Fibroblast of the aortic adventitia (primary cell): ENCODE measurements around the gene TMEM107. TPM values are rescaled to one million over a fixed set of nuclear protein-coding genes. Genes with fewer than 3 reads are reported as not detected.

Experiments
- DNase-seq: peaks from one replicate; pipeline ENCODE4 v3.0.0-alpha.2; 2010; ENCODE audit warnings: low read depth
- H3K4me3 ChIP-seq: 2 replicates; pipeline ENCODE4 v1.5.1; 2011; ENCODE audit warnings: low read depth, mild to moderate bottlenecking, control low read depth, low read length, moderate library complexity
- CTCF ChIP-seq: IDR thresholded peaks from 2 replicates; pipeline ENCODE4 v1.5.1; 2011; ENCODE audit warnings: mild to moderate bottlenecking, low read length, control low read depth, inconsistent platforms; ENCODE audit not compliant: insufficient read depth
- total RNA-seq: library from RNA; depleted of rRNA; stranded (reverse); fragments of >200 nt; gene quantifications from 2 replicates; pipeline ENCODE4 v1.2.3, GENCODE V29; 2012; ENCODE audit warnings: low replicate concordance

Gene TMEM107
- total RNA-seq, 1 donor = 32.7 TPM

- no peak for TF ChIP-seq CTCF
- DNase-seq = no peak
- peak overlapping the region; percentile 76 for H3K4me3 ChIP-seq
Measured at GRCh38 chr17:8188263-8188839, 12.2 kb upstream of the TMEM107 start.

GRCh38 chr17:8187517-8188262, 11.5 kb upstream of the TMEM107 start:
- H3K4me3 ChIP-seq = peak overlapping the region; percentile 76
- no peak for TF ChIP-seq CTCF
- peak; percentile 100 for DNase-seq

- peak; percentile 53 for TF ChIP-seq CTCF
- peak; percentile 96 for DNase-seq
- H3K4me3 ChIP-seq = peak overlapping the region; percentile 94
Measured at GRCh38 chr17:8186787-8187516, 10.8 kb upstream of the TMEM107 start.

GRCh38 chr17:8186446-8186786, 10.2 kb upstream of the TMEM107 start:
- peak overlapping the region; percentile 94 for H3K4me3 ChIP-seq
- TF ChIP-seq CTCF = no peak
- DNase-seq = no peak

- peak overlapping the region; percentile 94 for H3K4me3 ChIP-seq
- TF ChIP-seq CTCF = no peak
- DNase-seq = peak; percentile 70
Measured at GRCh38 chr17:8185582-8186445, 9.6 kb upstream of the TMEM107 start.

- TF ChIP-seq CTCF = no peak
- no peak for DNase-seq
- peak overlapping the region; percentile 77 for H3K4me3 ChIP-seq
Measured at GRCh38 chr17:8176998-8177731, 985 bp upstream of the TMEM107 start.
